Thyroid gland (tissue), 4 donors: ENCODE measurements around the gene ATP6V0C.

ENCODE experiments used
- CTCF ChIP-seq, 6 experiments: fragments of 200-600 bp in 3 of 6; fragments of 450-650 bp in 3 of 6; sonication (generic) in 3 of 6; IDR thresholded peaks; one replicate each; pipeline ENCODE4 v1.5.1; 2016 to 2019; ENCODE audit warnings: antibody characterized with exemption in 6 of 6, mild to moderate bottlenecking in 2 of 6, inconsistent platforms in 1 of 6, moderate library complexity in 1 of 6
- POLR2A ChIP-seq, 2 donors: fragments of 450-650 bp; IDR thresholded peaks; one replicate each; pipeline ENCODE4 v1.6.1; 2017; ENCODE audit warnings: antibody characterized with exemption in 2 of 2, mild to moderate bottlenecking in 2 of 2, moderate library complexity in 1 of 2

- TF ChIP-seq CTCF (IDR thresholded peaks at IDR 0.05) (no peak), POLR2A (IDR thresholded peaks at IDR 0.05) (no peak)
Observed at GRCh38 chr16:2515180-2515851, 1.6 kb downstream of the ATP6V0C start.
